ENCODE data around the gene CENPP.

CENPP gene

GRCh38 chr9:92325269-92325990 is at the start of gene CENPP, which contains the start of gene NOL8:
CENPP (plus strand) TSS chr9:92325953.
NOL8 (minus strand) TSS chr9:92325350; CDS start chr9:92324161, 1,189 bp downstream.
- peak; percentile 31 for DNase-seq

- no peak for DNase-seq
Measured at GRCh38 chr9:92276331-92277032, 49.3 kb upstream of the CENPP start.

- no peak for DNase-seq
Measured at GRCh38 chr9:92278110-92278509, 47.6 kb upstream of the CENPP start.

GRCh38 chr9:92279302-92279701 is 46.5 kb upstream of the CENPP start:
- DNase-seq = no peak

- DNase-seq = no peak
Measured at GRCh38 chr9:92289708-92290390, 35.9 kb upstream of the CENPP start.

- no peak for DNase-seq
Measured at GRCh38 chr9:92290785-92291429, 34.8 kb upstream of the CENPP start.

- no peak for DNase-seq
Measured at GRCh38 chr9:92291577-92291976, 34.2 kb upstream of the CENPP start.

- DNase-seq = no peak
Measured at GRCh38 chr9:92292338-92293074, 33.2 kb upstream of the CENPP start.

GRCh38 chr9:92293075-92293354 is 32.7 kb upstream of the CENPP start:
- DNase-seq = no peak

GRCh38 chr9:92293452-92294296 is 32.1 kb upstream of the CENPP start, which contains the start of gene IARS1:
IARS1 (minus strand) TSS chr9:92293697; CDS start chr9:92289419, 4,278 bp downstream.
- DNase-seq = peak; percentile 86

GRCh38 chr9:92294297-92294676 is 31.5 kb upstream of the CENPP start:
- DNase-seq = no peak

- no peak for DNase-seq
Measured at GRCh38 chr9:92295240-92295790, 30.4 kb upstream of the CENPP start.

GRCh38 chr9:92295827-92296258 is 29.9 kb upstream of the CENPP start:
- DNase-seq = no peak

- no peak for DNase-seq
Measured at GRCh38 chr9:92297611-92298010, 28.1 kb upstream of the CENPP start.

- no peak for DNase-seq
Measured at GRCh38 chr9:92298036-92298435, 27.7 kb upstream of the CENPP start.

GRCh38 chr9:92299116-92299515 is 26.6 kb upstream of the CENPP start:
- DNase-seq = no peak

GRCh38 chr9:92300936-92301335 is 24.8 kb upstream of the CENPP start:
- DNase-seq = no peak

- DNase-seq = no peak
Measured at GRCh38 chr9:92308893-92309292, 16.9 kb upstream of the CENPP start.

GRCh38 chr9:92310562-92310961 is 15.2 kb upstream of the CENPP start:
- DNase-seq = no peak

GRCh38 chr9:92312887-92313623 is 12.7 kb upstream of the CENPP start:
- no peak for DNase-seq

GRCh38 chr9:92313624-92314012 is 12.1 kb upstream of the CENPP start:
- no peak for DNase-seq
